HG02759 (cell line): ENCODE measurements around the gene B3GNT8.
"Not testable (repeated sequence)": the region's sequence is repeated elsewhere in the genome, so short reads cannot be mapped to it uniquely, and the experiment has no call there.

Experiments used
- ATAC-seq: cut with Tn5 transposase; IDR thresholded peaks from one replicate; pipeline ENCODE4 v1.9.1; 2021; ENCODE audit warnings: mild to moderate bottlenecking, moderate library complexity; ENCODE audit not compliant: unreplicated experiment

The B3GNT8 gene

GRCh38 chr19:41416194-41416674, 10.9 kb downstream of the B3GNT8 start:
- no peak for ATAC-seq

GRCh38 chr19:41415154-41415571, 12.0 kb downstream of the B3GNT8 start:
- no peak for ATAC-seq

- ATAC-seq = no peak
Measured at GRCh38 chr19:41414461-41414860, 12.7 kb downstream of the B3GNT8 start.

- ATAC-seq = no peak
Measured at GRCh38 chr19:41413947-41414346, 13.2 kb downstream of the B3GNT8 start.

- no peak for ATAC-seq
Measured at GRCh38 chr19:41412953-41413352, 14.2 kb downstream of the B3GNT8 start.

- no peak for ATAC-seq
Measured at GRCh38 chr19:41411968-41412265, 15.3 kb downstream of the B3GNT8 start.

- no peak for ATAC-seq
Measured at GRCh38 chr19:41411100-41411967, 15.8 kb downstream of the B3GNT8 start.

- ATAC-seq = no peak
Measured at GRCh38 chr19:41410336-41411054, 16.7 kb downstream of the B3GNT8 start.

- no peak for ATAC-seq
Measured at GRCh38 chr19:41409288-41409687, 17.9 kb downstream of the B3GNT8 start.

GRCh38 chr19:41408846-41409245, 18.3 kb downstream of the B3GNT8 start:
- not testable (repeated sequence) for ATAC-seq

- no peak for ATAC-seq
Measured at GRCh38 chr19:41408256-41408655, 18.9 kb downstream of the B3GNT8 start.

GRCh38 chr19:41407271-41407670, 19.9 kb downstream of the B3GNT8 start:
- no peak for ATAC-seq

GRCh38 chr19:41405776-41406175, 21.4 kb downstream of the B3GNT8 start:
- ATAC-seq = no peak

GRCh38 chr19:41403181-41403970, 23.8 kb downstream of the B3GNT8 start:
- no peak for ATAC-seq

- no peak for ATAC-seq
Measured at GRCh38 chr19:41402010-41402409, 25.2 kb downstream of the B3GNT8 start.

- no peak for ATAC-seq
Measured at GRCh38 chr19:41401483-41401882, 25.7 kb downstream of the B3GNT8 start.

GRCh38 chr19:41399525-41399924, 27.6 kb downstream of the B3GNT8 start:
- no peak for ATAC-seq

GRCh38 chr19:41399091-41399490, 28.1 kb downstream of the B3GNT8 start:
- no peak for ATAC-seq

GRCh38 chr19:41398598-41398997, 28.6 kb downstream of the B3GNT8 start:
- no peak for ATAC-seq

GRCh38 chr19:41398050-41398418, 29.1 kb downstream of the B3GNT8 start:
- no peak for ATAC-seq
